ENCODE measurements around the gene ANKRD45.
"Not testable (repeated sequence)": the region's sequence is repeated elsewhere in the genome, so short reads cannot be mapped to it uniquely, and the experiment has no call there.

ANKRD45 gene

GRCh38 chr1:173639102-173639501, 30.5 kb downstream of the ANKRD45 start:
- Histone ChIP-seq H3K27me3 (ENCODE audit: control insufficient read depth, insufficient read depth, low read length) (no peaks in the 10 kb centered on the region), H3K36me3 (ENCODE audit: control insufficient read depth, insufficient read depth, low read length) (no peaks in the 10 kb centered on the region), H3K9me3 (ENCODE audit: control insufficient read depth, insufficient read depth, low read length) (peaks cover 11% of the 10 kb centered on the region), H3K4me1 (ENCODE audit: control insufficient read depth, insufficient read depth, low read length) (no peaks in the 10 kb centered on the region), H3K4me3 (ENCODE audit: low read depth, low read length) (no peak overlapping the region), H3K9ac (ENCODE audit: low read depth, low read length) (no peak overlapping the region)

GRCh38 chr1:173638043-173639021, 31.3 kb downstream of the ANKRD45 start:
- Histone ChIP-seq H3K4me3 (ENCODE audit: low read depth, low read length) (peak overlapping the region; percentile 16), H3K27me3 (ENCODE audit: control insufficient read depth, insufficient read depth, low read length) (no peaks in the 10 kb centered on the region)

GRCh38 chr1:173637236-173638042, 32.2 kb downstream of the ANKRD45 start:
- H3K9ac ChIP-seq (ENCODE audit: low read depth, low read length); H3K36me3 ChIP-seq (ENCODE audit: control insufficient read depth, insufficient read depth, low read length); H3K27me3 ChIP-seq (ENCODE audit: control insufficient read depth, insufficient read depth, low read length); H3K4me1 ChIP-seq (ENCODE audit: control insufficient read depth, insufficient read depth, low read length): not testable (repeated sequence)
- Histone ChIP-seq H3K4me3 (ENCODE audit: low read depth, low read length) (peak overlapping the region; percentile 16), H3K9me3 (ENCODE audit: control insufficient read depth, insufficient read depth, low read length) (peaks cover 11% of the 10 kb centered on the region)

More at GRCh38 chr1:173638043-173639021, 31.3 kb downstream of the ANKRD45 start:
- H3K9me3 ChIP-seq (ENCODE audit: control insufficient read depth, insufficient read depth, low read length), result peaks cover 11% of the 10 kb centered on the region
- H3K4me1 ChIP-seq (ENCODE audit: control insufficient read depth, insufficient read depth, low read length), result no peaks in the 10 kb centered on the region
- no peaks in the 10 kb centered on the region for H3K36me3 ChIP-seq (ENCODE audit: control insufficient read depth, insufficient read depth, low read length)
- H3K9ac ChIP-seq (ENCODE audit: low read depth, low read length), result no peak overlapping the region

- H3K36me3 ChIP-seq (ENCODE audit: control insufficient read depth, insufficient read depth, low read length), result no peaks in the 10 kb centered on the region
- H3K4me1 ChIP-seq (ENCODE audit: control insufficient read depth, insufficient read depth, low read length), result no peaks in the 10 kb centered on the region
- H3K9me3 ChIP-seq (ENCODE audit: control insufficient read depth, insufficient read depth, low read length), result peaks cover 11% of the 10 kb centered on the region
- H3K9ac ChIP-seq (ENCODE audit: low read depth, low read length), result no peak within 1 kb of the TSS
- H3K4me3 ChIP-seq (ENCODE audit: low read depth, low read length), result no peak within 1 kb of the TSS
- H3K27me3 ChIP-seq (ENCODE audit: control insufficient read depth, insufficient read depth, low read length), result no peaks in the 10 kb centered on the region
Observed at GRCh38 chr1:173635116-173635515, 34.5 kb downstream of the ANKRD45 start, which contains the start of gene TEX50. Gene TEX50, plus strand, starts transcription at chr1:173635338. Its CDS starts 184 bp downstream, at chr1:173635522.

GRCh38 chr1:173628888-173629287, 40.8 kb downstream of the ANKRD45 start:
- Histone ChIP-seq H3K4me1 (ENCODE audit: control insufficient read depth, insufficient read depth, low read length) (no peaks in the 10 kb centered on the region), H3K9ac (ENCODE audit: low read depth, low read length) (no peak overlapping the region), H3K36me3 (ENCODE audit: control insufficient read depth, insufficient read depth, low read length) (no peaks in the 10 kb centered on the region), H3K9me3 (ENCODE audit: control insufficient read depth, insufficient read depth, low read length) (no peaks in the 10 kb centered on the region), H3K4me3 (ENCODE audit: low read depth, low read length) (no peak overlapping the region), H3K27me3 (ENCODE audit: control insufficient read depth, insufficient read depth, low read length) (no peaks in the 10 kb centered on the region)

- Histone ChIP-seq H3K4me1 (ENCODE audit: control insufficient read depth, insufficient read depth, low read length) (no peaks in the 10 kb centered on the region), H3K9ac (ENCODE audit: low read depth, low read length) (no peak overlapping the region), H3K36me3 (ENCODE audit: control insufficient read depth, insufficient read depth, low read length) (no peaks in the 10 kb centered on the region), H3K4me3 (ENCODE audit: low read depth, low read length) (no peak overlapping the region), H3K9me3 (ENCODE audit: control insufficient read depth, insufficient read depth, low read length) (no peaks in the 10 kb centered on the region), H3K27me3 (ENCODE audit: control insufficient read depth, insufficient read depth, low read length) (no peaks in the 10 kb centered on the region)
Observed at GRCh38 chr1:173627269-173627668, 42.4 kb downstream of the ANKRD45 start.

GRCh38 chr1:173616859-173617258, 52.8 kb downstream of the ANKRD45 start:
- no peaks in the 10 kb centered on the region for H3K36me3 ChIP-seq (ENCODE audit: control insufficient read depth, insufficient read depth, low read length)
- no peaks in the 10 kb centered on the region for H3K9me3 ChIP-seq (ENCODE audit: control insufficient read depth, insufficient read depth, low read length)
- no peak overlapping the region for H3K9ac ChIP-seq (ENCODE audit: low read depth, low read length)
- no peaks in the 10 kb centered on the region for H3K27me3 ChIP-seq (ENCODE audit: control insufficient read depth, insufficient read depth, low read length)
- no peaks in the 10 kb centered on the region for H3K4me1 ChIP-seq (ENCODE audit: control insufficient read depth, insufficient read depth, low read length)
- no peak overlapping the region for H3K4me3 ChIP-seq (ENCODE audit: low read depth, low read length)

GRCh38 chr1:173613086-173613485, 56.6 kb downstream of the ANKRD45 start:
- not testable (repeated sequence) for H3K9ac ChIP-seq (ENCODE audit: low read depth, low read length); H3K4me3 ChIP-seq (ENCODE audit: low read depth, low read length); H3K36me3 ChIP-seq (ENCODE audit: control insufficient read depth, insufficient read depth, low read length); H3K27me3 ChIP-seq (ENCODE audit: control insufficient read depth, insufficient read depth, low read length); H3K9me3 ChIP-seq (ENCODE audit: control insufficient read depth, insufficient read depth, low read length); H3K4me1 ChIP-seq (ENCODE audit: control insufficient read depth, insufficient read depth, low read length)

GRCh38 chr1:173608503-173609216, 61.0 kb downstream of the ANKRD45 start:
- no peaks in the 10 kb centered on the region for H3K9me3 ChIP-seq (ENCODE audit: control insufficient read depth, insufficient read depth, low read length)
- H3K4me1 ChIP-seq (ENCODE audit: control insufficient read depth, insufficient read depth, low read length), result no peaks in the 10 kb centered on the region
- H3K9ac ChIP-seq (ENCODE audit: low read depth, low read length), result no peak overlapping the region
- no peaks in the 10 kb centered on the region for H3K36me3 ChIP-seq (ENCODE audit: control insufficient read depth, insufficient read depth, low read length)
- no peak overlapping the region for H3K4me3 ChIP-seq (ENCODE audit: low read depth, low read length)
- no peaks in the 10 kb centered on the region for H3K27me3 ChIP-seq (ENCODE audit: control insufficient read depth, insufficient read depth, low read length)

GRCh38 chr1:173603056-173603591, 66.5 kb downstream of the ANKRD45 start, which contains the start of gene SLC9C2:
Gene SLC9C2, minus strand, starts transcription at chr1:173603072. Its CDS starts 1,296 bp downstream, at chr1:173601776.
- H3K36me3 ChIP-seq (ENCODE audit: control insufficient read depth, insufficient read depth, low read length), result no peaks in the 10 kb centered on the region
- no peak within 1 kb of the TSS for H3K9ac ChIP-seq (ENCODE audit: low read depth, low read length)
- no peaks in the 10 kb centered on the region for H3K27me3 ChIP-seq (ENCODE audit: control insufficient read depth, insufficient read depth, low read length)
- H3K4me3 ChIP-seq (ENCODE audit: low read depth, low read length), result no peak within 1 kb of the TSS
- no peaks in the 10 kb centered on the region for H3K9me3 ChIP-seq (ENCODE audit: control insufficient read depth, insufficient read depth, low read length)
- no peaks in the 10 kb centered on the region for H3K4me1 ChIP-seq (ENCODE audit: control insufficient read depth, insufficient read depth, low read length)

- no peaks in the 10 kb centered on the region for H3K4me1 ChIP-seq (ENCODE audit: control insufficient read depth, insufficient read depth, low read length)
- no peaks in the 10 kb centered on the region for H3K27me3 ChIP-seq (ENCODE audit: control insufficient read depth, insufficient read depth, low read length)
- H3K36me3 ChIP-seq (ENCODE audit: control insufficient read depth, insufficient read depth, low read length), result no peaks in the 10 kb centered on the region
- no peak overlapping the region for H3K4me3 ChIP-seq (ENCODE audit: low read depth, low read length)
- no peaks in the 10 kb centered on the region for H3K9me3 ChIP-seq (ENCODE audit: control insufficient read depth, insufficient read depth, low read length)
- H3K9ac ChIP-seq (ENCODE audit: low read depth, low read length), result no peak overlapping the region
Observed at GRCh38 chr1:173601588-173601987, 68.1 kb downstream of the ANKRD45 start.
